Measurements from ENCODE around the gene FHIT. TPM values are rescaled to one million over a fixed set of nuclear protein-coding genes. Genes with fewer than 3 reads are reported as not detected.
"Not testable (repeated sequence)": the region's sequence is repeated elsewhere in the genome, so short reads cannot be mapped to it uniquely, and the experiment has no call there.

The FHIT gene
- total RNA-seq, 1 donor from 2014 or later, result 8.5 TPM

- DNase-seq (ENCODE audit: low spot score), result no peak
Observed at GRCh38 chr3:60737633-60738399, 513.4 kb downstream of the FHIT start.

DNA sequence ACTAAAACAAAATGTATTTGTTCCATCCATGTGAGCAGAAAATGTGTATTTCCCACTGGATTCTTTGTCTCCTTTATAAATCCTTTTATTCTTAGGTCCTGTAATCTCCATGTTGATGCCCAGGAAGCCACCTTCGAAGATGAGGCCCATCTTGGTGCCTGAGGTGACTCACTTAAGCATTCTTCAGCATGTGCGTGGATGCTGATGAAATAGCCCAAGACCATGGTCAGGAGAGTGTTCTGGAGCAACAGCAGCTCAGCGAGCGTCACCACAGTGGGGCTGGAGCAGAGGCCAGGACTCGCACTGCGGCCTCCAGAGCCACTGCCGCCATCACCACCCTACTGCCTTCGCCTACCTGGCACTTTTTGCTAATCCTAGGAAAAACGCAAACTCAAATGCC is 520.9 kb downstream of the FHIT start:
- DNase-seq (ENCODE audit: low spot score), result no peak

DNA sequence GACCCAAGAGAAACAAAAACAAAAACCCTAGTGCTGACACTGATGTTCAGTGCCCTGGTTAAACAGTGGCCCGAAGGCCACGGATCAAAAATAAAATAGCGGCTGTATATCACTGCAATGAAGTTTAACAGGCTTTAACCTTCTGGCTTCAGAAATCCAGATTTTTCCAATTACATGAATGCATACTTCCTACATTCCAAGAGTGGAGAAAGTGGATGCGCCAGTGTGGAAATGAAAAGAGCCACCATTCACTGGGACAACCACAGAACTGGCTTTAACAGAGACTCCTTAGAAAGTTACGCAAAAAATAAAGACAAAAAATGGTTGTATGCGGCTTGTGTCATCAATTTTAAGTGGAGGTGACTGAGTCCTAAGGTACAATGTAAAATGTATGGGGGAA is 522.2 kb downstream of the FHIT start:
- no peak for DNase-seq (ENCODE audit: low spot score)

DNA sequence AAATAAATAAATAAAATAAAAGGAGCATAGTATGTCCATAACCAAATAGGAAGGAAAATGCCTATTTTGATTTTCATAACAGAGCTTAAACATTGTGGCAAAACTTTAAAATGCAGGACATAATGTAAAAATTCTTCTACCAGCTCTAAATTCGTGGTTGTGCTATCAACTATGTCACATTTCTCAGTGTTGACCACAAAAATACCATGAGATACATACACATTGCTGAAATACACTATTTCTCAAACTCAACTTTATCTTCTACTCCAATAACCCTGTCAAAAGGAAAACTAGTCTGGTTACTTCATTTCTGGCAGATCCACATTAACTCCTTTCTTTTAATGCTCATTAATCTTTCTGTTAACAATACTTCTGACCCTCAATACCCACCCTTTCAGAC is 523.2 kb downstream of the FHIT start:
- no peak for DNase-seq (ENCODE audit: low spot score)

GRCh38 chr3:60720736-60721135 is 530.5 kb downstream of the FHIT start:
- no peak for DNase-seq (ENCODE audit: low spot score)

DNA sequence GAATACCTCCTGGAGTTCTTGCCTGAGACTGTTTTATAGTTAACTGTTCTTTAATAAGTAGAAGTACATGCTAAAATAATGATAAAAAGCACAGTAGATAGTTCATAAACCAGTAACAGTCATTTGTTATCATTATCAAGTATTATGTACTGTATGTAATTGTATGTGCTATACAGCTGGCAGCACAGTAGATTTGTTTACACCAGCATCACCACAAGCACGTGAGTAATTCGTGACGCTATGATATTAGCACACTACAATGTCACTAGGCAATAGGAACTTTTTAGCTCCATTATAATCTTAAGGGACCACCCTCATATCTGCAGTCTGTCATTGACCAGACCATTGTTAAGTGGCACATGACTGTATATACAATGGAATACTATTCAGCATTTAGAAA is 534.7 kb downstream of the FHIT start:
- no peak for DNase-seq (ENCODE audit: low spot score)

GRCh38 chr3:60708191-60708975 is 542.9 kb downstream of the FHIT start:
- DNase-seq (ENCODE audit: low spot score), result no peak

DNA sequence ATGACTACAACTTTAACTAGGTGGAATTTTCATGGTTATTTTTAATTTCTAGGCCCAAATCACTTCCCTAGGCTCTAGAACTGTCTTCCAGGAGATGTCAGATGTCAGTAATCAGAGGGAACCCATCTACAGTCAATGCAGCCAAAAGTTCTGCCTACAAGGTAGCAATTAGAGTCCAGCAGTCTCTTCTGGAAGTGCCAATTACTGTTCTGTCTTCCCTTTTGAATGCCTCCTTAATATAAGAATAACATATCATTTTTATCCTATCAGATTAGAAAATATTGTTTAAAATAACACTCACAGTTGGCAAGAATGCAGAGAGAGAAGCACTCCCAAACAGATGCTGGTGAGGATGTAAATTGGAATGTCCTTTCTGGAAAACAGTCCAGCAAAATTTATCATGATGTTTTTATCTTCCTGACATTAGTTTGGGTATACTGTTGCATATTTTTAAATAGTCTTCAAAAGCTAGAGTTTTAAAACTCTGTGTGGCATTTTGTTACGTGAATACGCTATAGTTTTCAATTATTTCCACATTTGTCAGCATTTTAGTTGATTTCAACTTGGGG is 543.7 kb downstream of the FHIT start:
- DNase-seq (ENCODE audit: low spot score), result no peak

DNA sequence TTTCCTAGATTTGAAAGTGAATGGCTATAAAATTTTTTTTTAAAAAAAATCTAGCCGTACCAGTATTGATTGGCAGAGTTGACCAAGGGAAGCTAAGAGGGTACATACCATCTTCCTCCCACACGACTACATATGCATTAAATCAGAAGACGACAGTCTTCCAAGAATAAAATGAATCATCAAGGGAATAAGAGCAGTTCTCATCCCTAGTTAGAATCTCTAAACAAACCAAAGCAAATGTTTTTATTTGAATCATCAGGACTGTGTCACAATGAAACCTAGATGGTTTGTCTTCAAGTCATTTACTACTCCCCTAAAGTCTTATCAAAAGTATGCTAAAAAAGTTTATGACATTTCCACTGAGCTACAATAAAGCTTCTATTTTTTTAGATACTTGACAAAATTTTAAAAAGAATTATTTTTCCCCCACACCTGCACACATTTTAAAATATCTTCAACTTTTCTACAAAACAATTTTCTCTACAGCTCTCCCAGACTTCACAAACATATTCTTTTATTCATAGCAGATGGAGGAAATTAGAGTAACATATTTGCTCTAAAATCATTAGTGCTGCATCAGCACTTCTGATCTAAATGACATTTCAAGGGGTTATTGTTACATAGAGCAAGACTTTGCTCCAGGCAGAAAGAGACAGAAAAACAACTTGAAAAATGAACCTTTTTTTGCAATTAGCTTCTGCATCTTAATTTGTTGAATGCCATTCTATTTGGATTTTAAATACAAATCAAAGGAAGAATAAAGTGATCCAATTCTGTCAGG is 547.1 kb downstream of the FHIT start:
- no peak for DNase-seq (ENCODE audit: low spot score)

DNA sequence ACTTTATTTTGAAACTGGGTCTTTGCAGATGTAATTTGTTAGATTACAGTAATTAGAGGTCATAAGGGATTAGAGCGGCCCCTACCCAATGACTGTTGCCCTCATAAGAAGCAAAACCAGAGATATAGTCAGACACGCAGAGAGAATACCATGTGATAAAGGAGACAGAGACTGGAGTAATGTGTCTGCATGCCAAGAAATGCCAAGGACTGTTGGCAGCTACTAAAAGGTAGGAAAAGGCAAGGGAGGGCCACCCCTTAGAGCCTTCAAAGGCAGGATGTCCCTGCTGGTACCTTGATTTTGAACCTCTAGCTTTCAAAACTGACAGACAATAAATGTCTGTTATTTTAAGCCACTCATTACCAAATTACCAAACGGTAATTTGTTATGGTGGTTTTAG is 548.2 kb downstream of the FHIT start:
- DNase-seq (ENCODE audit: low spot score), result no peak

- DNase-seq (ENCODE audit: low spot score), result no peak
Observed at GRCh38 chr3:60698117-60698516, 553.1 kb downstream of the FHIT start.

DNA sequence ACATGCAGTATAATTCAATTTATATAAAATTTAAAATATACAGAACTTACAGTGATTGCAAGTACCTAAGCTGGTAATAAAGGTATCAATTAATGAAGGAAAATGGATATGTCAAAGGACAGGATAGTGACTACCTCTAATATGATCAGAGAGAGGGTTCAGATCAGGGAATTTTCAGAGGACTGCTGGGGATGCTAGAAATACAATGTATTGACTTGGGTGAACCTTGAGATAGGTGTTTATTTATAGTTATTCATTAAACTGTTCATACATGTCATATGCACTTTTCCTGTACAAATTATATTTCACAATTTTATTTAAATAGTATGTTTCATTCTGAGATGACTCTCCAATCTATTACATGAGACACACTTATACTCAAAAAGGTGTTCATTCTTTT is 554.1 kb downstream of the FHIT start:
- no peak for DNase-seq (ENCODE audit: low spot score)

DNA sequence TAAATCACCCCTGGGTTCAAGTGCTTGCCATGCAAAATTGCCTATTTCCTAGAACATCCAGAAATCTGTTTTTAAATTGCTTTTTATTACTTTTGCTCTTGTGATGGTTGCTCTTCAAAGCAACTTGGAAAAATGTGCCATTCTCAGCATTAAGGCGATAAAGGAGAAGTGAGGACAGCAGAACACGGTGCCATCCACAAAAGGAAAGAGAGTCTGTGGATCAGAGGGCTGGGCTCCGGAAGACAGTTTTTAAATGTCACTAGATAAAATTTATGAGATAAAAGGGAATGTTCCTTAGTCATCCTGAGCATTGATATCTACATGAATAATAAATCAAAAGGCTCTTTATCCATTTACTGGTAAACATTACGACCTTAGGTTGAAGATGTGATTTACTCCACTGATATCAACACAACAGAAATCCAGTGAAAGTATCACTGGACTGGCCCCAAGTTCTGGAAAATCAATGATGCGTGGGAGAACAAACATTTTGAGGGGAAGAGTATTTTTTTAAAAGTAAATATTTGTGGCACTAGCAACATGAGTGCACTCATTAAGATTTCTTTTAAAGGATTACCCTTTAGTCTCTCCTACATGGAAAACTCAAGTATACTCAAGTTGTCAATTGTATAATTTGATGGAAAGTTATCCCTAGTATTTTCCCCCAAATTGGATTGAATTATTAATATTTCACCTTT is 554.7 kb downstream of the FHIT start:
- DNase-seq (ENCODE audit: low spot score), result no peak

DNA sequence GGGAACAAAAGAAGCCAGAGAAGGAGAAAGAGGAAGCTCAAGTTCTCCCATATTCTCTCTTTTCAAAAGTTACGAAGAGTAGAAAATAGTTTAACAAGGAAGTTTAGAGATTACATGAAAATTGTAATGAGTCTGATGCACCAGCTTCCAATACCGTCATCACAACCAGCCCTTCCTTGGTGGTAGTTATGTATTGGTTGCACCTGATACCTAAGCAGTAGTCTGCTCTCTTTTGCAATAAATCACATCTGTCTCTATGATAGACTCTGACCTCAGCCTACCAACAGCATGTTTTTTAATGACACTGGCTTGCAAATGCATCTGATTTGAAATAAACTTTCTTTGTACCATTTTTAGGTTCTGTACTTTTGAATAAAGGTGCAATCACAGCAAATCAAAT is 575.8 kb downstream of the FHIT start:
- DNase-seq (ENCODE audit: low spot score), result no peak

GRCh38 chr3:60674870-60675269 is 576.4 kb downstream of the FHIT start:
- no peak for DNase-seq (ENCODE audit: low spot score)

GRCh38 chr3:60673123-60673522 is 578.1 kb downstream of the FHIT start:
- no peak for DNase-seq (ENCODE audit: low spot score)

GRCh38 chr3:60672337-60672736 is 578.9 kb downstream of the FHIT start:
- DNase-seq (ENCODE audit: low spot score), result not testable (repeated sequence)

- no peak for DNase-seq (ENCODE audit: low spot score)
Observed at GRCh38 chr3:60669636-60670035, 581.6 kb downstream of the FHIT start.

- no peak for DNase-seq (ENCODE audit: low spot score)
Observed at GRCh38 chr3:60660026-60660425, 591.2 kb downstream of the FHIT start.

DNA sequence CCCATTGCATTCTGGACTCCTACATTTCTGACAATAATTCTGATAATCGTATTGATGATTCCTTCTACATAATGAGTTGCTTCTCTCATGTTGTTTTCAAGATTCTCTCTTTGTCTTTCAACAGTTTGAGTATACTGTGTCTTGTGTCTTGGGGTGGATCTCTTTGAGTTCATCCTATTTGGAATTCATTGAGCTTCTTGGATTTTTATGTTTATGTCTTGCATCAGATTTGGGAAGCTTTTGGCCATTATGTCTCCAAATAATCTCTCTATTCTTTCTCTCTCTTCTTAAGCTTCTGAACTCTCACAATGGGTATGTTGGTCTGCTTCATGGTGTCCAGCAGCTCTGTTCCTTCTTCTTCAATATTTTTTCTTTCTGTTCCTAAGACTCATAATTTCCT is 592.2 kb downstream of the FHIT start:
- DNase-seq (ENCODE audit: low spot score), result no peak

DNA sequence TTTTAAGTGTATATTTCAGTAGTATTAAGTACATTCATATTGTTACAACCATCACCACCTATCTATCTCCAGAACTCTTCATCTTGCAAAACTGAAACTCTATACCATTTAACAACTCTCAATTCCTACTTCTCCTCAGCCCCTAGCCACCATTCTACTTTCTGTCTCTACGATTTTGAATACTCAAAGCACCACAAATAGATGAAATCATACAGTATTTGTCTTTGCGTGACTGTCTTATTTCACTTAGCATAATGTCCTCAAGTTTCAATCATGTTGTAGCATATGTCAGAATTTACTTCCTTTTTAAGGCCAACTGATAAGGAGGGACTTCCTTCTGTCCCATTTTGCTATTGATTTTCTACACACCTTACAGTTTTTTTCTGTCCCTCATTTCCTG is 593.3 kb downstream of the FHIT start:
- DNase-seq (ENCODE audit: low spot score), result no peak

Data from mesenteric fat pad (tissue), 1 donor.